ENCODE measurements around the gene KRT26. TPM values are rescaled to one million over a fixed set of nuclear protein-coding genes. Genes with fewer than 3 reads are reported as not detected.
"Not testable (repeated sequence)": the region's sequence is repeated elsewhere in the genome, so short reads cannot be mapped to it uniquely, and the experiment has no call there.

The KRT26 gene
- total RNA-seq (not detected), polyA plus RNA-seq (not detected), total RNA-seq (0 reads per million in 6 experiments)

- H3K9me3 Mint-ChIP-seq, result no peaks in the 10 kb centered on the region
- H3K27ac Mint-ChIP-seq, result no peak within 1 kb of the TSS
- H3K4me1 Mint-ChIP-seq, result no peaks in the 10 kb centered on the region
- H3K27me3 Mint-ChIP-seq, result peaks cover 16 to 52% (median 41%) of the 10 kb centered on the region in 5 donors
- DNase-seq (no peak), ATAC-seq (no peak)
- no peaks in the 10 kb centered on the region for H3K36me3 Mint-ChIP-seq
- POLR2A ChIA-PET, result no interaction called here
- no peak within 1 kb of the TSS for H3K4me3 Mint-ChIP-seq
Observed at GRCh38 chr17:40772101-40772500, at the start of gene KRT26. Gene KRT26 (minus strand): TSS chr17:40772201. CDS start chr17:40772113, 88 bp downstream.

GRCh38 chr17:40821536-40821935 is 49.5 kb upstream of the KRT26 start:
- Mint-ChIP-seq H3K27ac (no peak overlapping the region), H3K4me1 (peaks cover 11 to 28% (median 22%) of the 10 kb centered on the region in 4 donors), H3K27me3 (peaks cover 4 to 15% (median 7%) of the 10 kb centered on the region in 5 donors), H3K4me3 (no peak overlapping the region), H3K36me3 (peaks cover 18 to 45% (median 38%) of the 10 kb centered on the region in 3 donors), H3K9me3 (peaks cover 0 to 20% (median 0%) of the 10 kb centered on the region in 9 donors)
- DNase-seq, result no peak
- POLR2A ChIA-PET, result no interaction called here
- no peak for ATAC-seq

- H3K27ac Mint-ChIP-seq, result peak overlapping the region in 7 of 10 donors; percentile 15 to 95 (median 54)
- H3K9me3 Mint-ChIP-seq, result peaks cover 0 to 20% (median 0%) of the 10 kb centered on the region in 9 donors
- DNase-seq (no peak), ATAC-seq (no peak)
- peaks cover 0 to 10% (median 0%) of the 10 kb centered on the region in 5 donors for H3K27me3 Mint-ChIP-seq
- H3K4me1 Mint-ChIP-seq, result peaks cover 5 to 27% (median 18%) of the 10 kb centered on the region in 4 donors
- peaks cover 18 to 37% (median 35%) of the 10 kb centered on the region in 3 donors for H3K36me3 Mint-ChIP-seq
- H3K4me3 Mint-ChIP-seq, result peak overlapping the region in 9 of 10 donors; percentile 27 to 92 (median 80)
- POLR2A ChIA-PET, result interaction anchor here (0.7 to 0.9 kb wide), 2 partner anchors 93 to 869 kb away, joined by 3 read pairs; no protein-coding TSS in a partner anchor
Observed at GRCh38 chr17:40820228-40820838, 48.3 kb upstream of the KRT26 start.

GRCh38 chr17:40819528-40820125 is 47.6 kb upstream of the KRT26 start:
- Mint-ChIP-seq H3K4me3 (peak overlapping the region; percentile 71 to 92 (median 82)), H3K36me3 (peaks cover 18 to 36% (median 34%) of the 10 kb centered on the region in 3 donors), H3K27me3 (peaks cover 1 to 12% (median 3%) of the 10 kb centered on the region in 5 donors), H3K4me1 (peaks cover 5 to 27% (median 18%) of the 10 kb centered on the region in 4 donors), H3K27ac (peak overlapping the region in 9 of 10 donors; percentile 61 to 95 (median 87)), H3K9me3 (peaks cover 0 to 20% (median 1%) of the 10 kb centered on the region in 9 donors)
- no peak for ATAC-seq
- no peak for DNase-seq
- POLR2A ChIA-PET, result interaction anchor here (0.9 to 1.5 kb wide), 7 partner anchors 36 to 870 kb away, joined by 3 to 36 read pairs (median 6); partner anchors contain the start of genes CCR7, EIF1 and KRTAP16-1

GRCh38 chr17:40818733-40819527 is 46.9 kb upstream of the KRT26 start:
- POLR2A ChIA-PET, result interaction anchor here (0.6 to 1.5 kb wide), 13 partner anchors 24 to 870 kb away, joined by 3 to 36 read pairs (median 4); partner anchors contain the start of genes CCR7, EIF1 and KRTAP16-1

GRCh38 chr17:40818343-40818732 is 46.3 kb upstream of the KRT26 start:
- peak in 2 of 10 donors; percentile 12 to 33 for DNase-seq
- POLR2A ChIA-PET, result interaction anchor here (0.6 to 1.5 kb wide), 12 partner anchors 25 to 871 kb away, joined by 3 to 36 read pairs (median 4); partner anchors contain the start of genes CCR7, EIF1 and KRTAP16-1
- Mint-ChIP-seq H3K27ac (peak overlapping the region; percentile 87 to 98 (median 96)), H3K4me3 (peak overlapping the region; percentile 88 to 99 (median 92)), H3K36me3 (peaks cover 18 to 32% (median 30%) of the 10 kb centered on the region in 3 donors), H3K27me3 (peaks cover 12 to 19% (median 13%) of the 10 kb centered on the region in 5 donors), H3K4me1 (peaks cover 5 to 24% (median 17%) of the 10 kb centered on the region in 4 donors), H3K9me3 (peaks cover 0 to 20% (median 2%) of the 10 kb centered on the region in 9 donors)
- ATAC-seq, result peak in 1 of 2 donors; percentile 13

More at GRCh38 chr17:40818733-40819527, 46.9 kb upstream of the KRT26 start:
- Mint-ChIP-seq H3K36me3 (peaks cover 18 to 32% (median 30%) of the 10 kb centered on the region in 3 donors), H3K27me3 (peaks cover 8 to 15% (median 10%) of the 10 kb centered on the region in 5 donors), H3K4me3 (peak overlapping the region; percentile 88 to 99 (median 92)), H3K4me1 (peaks cover 5 to 24% (median 17%) of the 10 kb centered on the region in 4 donors), H3K9me3 (peaks cover 0 to 20% (median 2%) of the 10 kb centered on the region in 9 donors), H3K27ac (peak overlapping the region; percentile 87 to 98 (median 96))
- DNase-seq (peak; percentile 74 to 88 (median 81)), ATAC-seq (peak; percentile 88)

- peak overlapping the region; percentile 40 to 99 (median 71) for H3K4me3 Mint-ChIP-seq
- peaks cover 5 to 24% (median 17%) of the 10 kb centered on the region in 4 donors for H3K4me1 Mint-ChIP-seq
- H3K27me3 Mint-ChIP-seq, result peaks cover 18 to 30% (median 20%) of the 10 kb centered on the region in 5 donors
- H3K27ac Mint-ChIP-seq, result peak overlapping the region in 8 of 10 donors; percentile 18 to 95 (median 48)
- no peak for DNase-seq
- POLR2A ChIA-PET, result interaction anchor here (1.6 kb wide), 1 partner anchor 871 kb away, joined by 8 read pairs; the partner anchor contains the start of gene EIF1
- peaks cover 0 to 20% (median 4%) of the 10 kb centered on the region in 9 donors for H3K9me3 Mint-ChIP-seq
- peaks cover 18 to 26% (median 22%) of the 10 kb centered on the region in 3 donors for H3K36me3 Mint-ChIP-seq
- ATAC-seq, result no peak
Observed at GRCh38 chr17:40817103-40817682, 45.2 kb upstream of the KRT26 start.

GRCh38 chr17:40816569-40816968 is 44.6 kb upstream of the KRT26 start:
- Mint-ChIP-seq H3K36me3 (peaks cover 16 to 23% (median 18%) of the 10 kb centered on the region in 3 donors), H3K9me3 (peaks cover 0 to 20% (median 4%) of the 10 kb centered on the region in 9 donors), H3K27ac (peak overlapping the region in 1 of 10 donors; percentile 95), H3K4me1 (peaks cover 4 to 24% (median 17%) of the 10 kb centered on the region in 4 donors), H3K27me3 (peaks cover 21 to 36% (median 23%) of the 10 kb centered on the region in 5 donors), H3K4me3 (peak overlapping the region in 2 of 10 donors; percentile 15 to 99)
- POLR2A ChIA-PET, result interaction anchor here (0.6 to 1.6 kb wide), 6 partner anchors 56 to 1019 kb away, joined by 3 to 9 read pairs (median 4); partner anchors contain the start of gene EIF1
- no peak for DNase-seq
- no peak for ATAC-seq

GRCh38 chr17:40815381-40815780 is 43.4 kb upstream of the KRT26 start:
- POLR2A ChIA-PET, result interaction anchor here (1.2 kb wide), 2 partner anchors 267 to 850 kb away, joined by 3 read pairs; no protein-coding TSS in a partner anchor
- Mint-ChIP-seq H3K4me3 (no peak overlapping the region), H3K27me3 (peaks cover 28 to 48% (median 30%) of the 10 kb centered on the region in 5 donors), H3K27ac (no peak overlapping the region), H3K36me3 (peaks cover 15 to 23% (median 18%) of the 10 kb centered on the region in 3 donors), H3K4me1 (peaks cover 3 to 22% (median 17%) of the 10 kb centered on the region in 4 donors), H3K9me3 (peaks cover 0 to 20% (median 4%) of the 10 kb centered on the region in 9 donors)
- DNase-seq (no peak), ATAC-seq (no peak)

- ATAC-seq, DNase-seq, POLR2A ChIA-PET, H3K27ac Mint-ChIP-seq, H3K4me3 Mint-ChIP-seq: not testable (repeated sequence)
- H3K4me1 Mint-ChIP-seq, result peaks cover 2 to 17% (median 14%) of the 10 kb centered on the region in 4 donors
- peaks cover 15 to 23% (median 18%) of the 10 kb centered on the region in 3 donors for H3K36me3 Mint-ChIP-seq
- H3K27me3 Mint-ChIP-seq, result peaks cover 31 to 55% (median 37%) of the 10 kb centered on the region in 5 donors
- H3K9me3 Mint-ChIP-seq, result peaks cover 0 to 15% (median 4%) of the 10 kb centered on the region in 9 donors
Observed at GRCh38 chr17:40814657-40815056, 42.7 kb upstream of the KRT26 start.

- peaks cover 34 to 64% (median 43%) of the 10 kb centered on the region in 5 donors for H3K27me3 Mint-ChIP-seq
- POLR2A ChIA-PET, result no interaction called here
- no peak overlapping the region for H3K4me3 Mint-ChIP-seq
- DNase-seq (no peak), ATAC-seq (no peak)
- H3K36me3 Mint-ChIP-seq, result peaks cover 15 to 23% (median 18%) of the 10 kb centered on the region in 3 donors
- no peak overlapping the region for H3K27ac Mint-ChIP-seq
- peaks cover 2 to 11% (median 10%) of the 10 kb centered on the region in 4 donors for H3K4me1 Mint-ChIP-seq
- peaks cover 0 to 13% (median 4%) of the 10 kb centered on the region in 9 donors for H3K9me3 Mint-ChIP-seq
Observed at GRCh38 chr17:40813804-40814203, 41.8 kb upstream of the KRT26 start.

Data from naive thymus-derived CD8-positive, alpha-beta T cell (primary cell).